GM19328 (cell line): Measurements from ENCODE around the gene MOSPD3.

Experiments used
- ATAC-seq: cut with Tn5 transposase; IDR thresholded peaks from one replicate; pipeline ENCODE4 v1.9.1; 2021; ENCODE audit warnings: mild to moderate bottlenecking, moderate library complexity; ENCODE audit not compliant: unreplicated experiment

Gene MOSPD3

DNA sequence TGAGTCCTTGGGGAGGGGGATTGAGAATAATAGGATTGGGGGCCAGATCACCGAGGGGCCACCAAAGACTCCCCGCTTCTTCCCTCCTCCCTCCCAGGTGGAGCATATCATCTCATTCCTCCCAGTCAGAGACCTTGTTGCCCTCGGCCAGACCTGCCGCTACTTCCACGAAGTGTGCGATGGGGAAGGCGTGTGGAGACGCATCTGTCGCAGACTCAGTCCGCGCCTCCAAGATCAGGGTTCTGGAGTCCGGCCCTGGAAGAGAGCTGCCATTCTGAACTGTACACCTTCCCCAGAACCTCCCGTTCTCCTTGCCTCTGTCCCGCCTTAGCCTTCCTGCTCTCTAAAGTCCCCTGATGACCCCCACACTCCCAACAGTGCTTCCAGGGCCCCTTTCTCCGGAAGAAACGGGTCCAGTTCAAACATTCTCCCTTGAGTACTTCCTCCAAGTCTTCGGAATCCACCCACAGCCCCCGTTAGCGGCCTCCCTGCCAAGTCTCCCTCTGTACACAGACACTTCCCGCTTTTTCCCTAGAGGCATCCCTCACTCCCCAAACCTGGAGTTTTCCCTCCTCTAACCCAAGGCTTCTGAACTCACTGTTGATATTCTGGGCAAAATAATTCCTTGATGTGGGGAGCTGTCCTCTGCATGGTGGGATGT lies 22.1 kb upstream of the MOSPD3 start:
- ATAC-seq, result no peak

DNA sequence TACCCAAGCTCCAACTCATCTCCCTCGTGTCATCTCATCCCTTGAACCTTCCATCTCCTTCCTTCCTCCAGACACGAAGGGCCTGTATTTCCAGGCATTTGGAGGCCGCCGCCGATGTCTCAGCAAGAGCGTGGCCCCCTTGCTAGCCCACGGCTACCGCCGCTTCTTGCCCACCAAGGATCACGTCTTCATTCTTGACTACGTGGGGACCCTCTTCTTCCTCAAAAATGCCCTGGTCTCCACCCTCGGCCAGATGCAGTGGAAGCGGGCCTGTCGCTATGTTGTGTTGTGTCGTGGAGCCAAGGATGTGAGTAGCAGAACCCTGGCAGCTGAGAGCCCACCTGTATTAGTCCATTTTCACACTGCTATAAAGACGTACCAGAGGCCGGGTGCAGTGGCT lies 20.7 kb upstream of the MOSPD3 start:
- no peak for ATAC-seq

DNA sequence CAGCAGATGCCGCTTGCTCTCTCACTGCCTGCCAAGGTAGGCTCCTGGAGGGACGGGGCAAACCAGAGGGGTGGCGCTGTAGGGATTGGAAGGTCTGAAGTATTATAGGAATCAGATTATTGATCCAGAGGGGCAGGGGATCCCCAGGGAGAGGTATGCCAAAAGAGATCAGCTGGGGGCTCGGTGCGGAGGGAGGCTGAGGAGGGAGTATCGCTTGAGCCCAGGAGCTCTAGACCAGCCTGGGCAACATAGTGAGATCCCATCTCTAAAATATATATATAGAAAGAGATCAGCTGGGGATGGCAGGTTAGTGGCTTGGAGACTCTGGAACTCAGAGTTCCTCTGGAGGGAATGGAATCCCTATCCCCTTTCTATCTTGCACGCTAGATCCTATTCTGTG lies 17.2 kb upstream of the MOSPD3 start:
- ATAC-seq, result no peak

DNA sequence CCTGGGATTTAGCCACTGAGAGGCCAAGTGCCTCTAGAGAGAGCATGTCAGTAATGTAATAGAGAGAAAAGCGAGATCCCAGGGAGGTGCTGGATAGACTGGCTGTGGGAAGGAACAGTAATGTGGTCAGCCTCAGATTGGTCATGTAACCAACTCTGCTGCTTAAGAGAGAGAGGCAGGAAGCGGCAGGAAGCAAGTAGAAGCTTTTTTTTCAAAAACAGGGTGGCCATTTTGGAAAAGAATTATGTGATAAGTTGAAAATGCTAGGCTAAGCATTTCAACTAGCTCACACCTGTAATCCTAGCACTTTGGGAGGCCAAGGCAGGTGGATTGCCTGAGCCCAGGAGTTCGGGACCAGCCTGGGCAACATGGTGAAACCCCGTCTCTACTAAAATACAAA lies 13.9 kb upstream of the MOSPD3 start:
- no peak for ATAC-seq

- no peak for ATAC-seq
Observed at GRCh38 chr7:100599911-100600729, 12.2 kb upstream of the MOSPD3 start.

- ATAC-seq, result no peak
Observed at GRCh38 chr7:100600730-100601038, 11.7 kb upstream of the MOSPD3 start.

DNA sequence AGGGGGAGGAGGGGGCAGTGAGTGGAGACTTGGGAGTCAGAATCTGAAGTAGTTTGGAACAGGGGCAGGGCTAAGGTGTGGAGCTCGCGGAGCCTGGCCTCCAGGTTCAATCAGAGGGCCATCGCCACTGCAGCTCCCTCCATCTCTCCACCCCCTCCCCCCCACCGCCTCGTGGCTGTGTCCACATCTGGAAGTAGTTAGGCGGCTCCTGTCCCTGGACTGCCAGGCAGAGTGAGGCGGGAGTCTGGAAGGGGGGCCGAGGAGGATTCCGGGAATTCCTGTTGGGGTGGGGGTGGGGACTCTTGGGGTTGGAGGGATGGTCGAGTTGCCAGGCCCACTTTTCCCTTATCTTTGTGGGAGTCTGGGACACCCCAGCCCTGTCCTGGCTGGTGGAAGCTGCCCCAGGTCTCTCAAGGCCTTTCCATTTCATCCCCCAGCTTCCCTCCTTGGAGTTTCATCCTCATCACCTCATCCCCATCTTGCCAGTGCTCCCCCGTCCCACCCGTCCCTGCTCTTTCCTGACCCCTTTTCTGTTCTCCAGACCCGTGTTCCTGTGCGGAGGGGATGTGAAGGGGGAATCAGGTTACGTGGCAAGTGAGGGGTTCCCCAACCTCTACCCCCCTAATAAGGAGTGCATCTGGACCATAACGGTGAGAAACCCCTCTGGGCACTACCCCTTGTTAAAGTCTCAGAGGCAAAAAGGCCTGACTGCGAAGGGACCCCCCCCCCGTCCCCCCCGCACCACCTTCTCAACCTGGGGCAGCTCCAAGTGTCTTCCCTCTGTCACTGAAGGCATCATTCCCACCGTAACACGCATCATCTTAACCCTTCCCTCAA lies 9.2 kb upstream of the MOSPD3 start:
- ATAC-seq, result no peak

DNA sequence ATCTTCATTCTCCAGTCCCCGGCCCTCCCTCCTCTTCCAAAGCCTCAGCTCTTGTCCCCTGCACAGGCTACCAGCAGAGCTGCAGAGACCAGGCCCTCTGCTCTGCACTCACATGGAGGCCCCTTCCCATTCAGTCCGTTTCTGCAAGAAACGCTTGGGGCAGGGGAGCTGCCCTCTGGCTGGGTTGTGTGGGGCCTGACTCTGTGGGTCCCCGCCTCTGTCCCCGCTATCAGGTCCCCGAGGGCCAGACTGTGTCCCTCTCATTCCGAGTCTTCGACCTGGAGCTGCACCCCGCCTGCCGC lies 8.7 kb upstream of the MOSPD3 start:
- ATAC-seq, result no peak

- ATAC-seq, result no peak
Observed at GRCh38 chr7:100604028-100604975, 8.0 kb upstream of the MOSPD3 start.

DNA sequence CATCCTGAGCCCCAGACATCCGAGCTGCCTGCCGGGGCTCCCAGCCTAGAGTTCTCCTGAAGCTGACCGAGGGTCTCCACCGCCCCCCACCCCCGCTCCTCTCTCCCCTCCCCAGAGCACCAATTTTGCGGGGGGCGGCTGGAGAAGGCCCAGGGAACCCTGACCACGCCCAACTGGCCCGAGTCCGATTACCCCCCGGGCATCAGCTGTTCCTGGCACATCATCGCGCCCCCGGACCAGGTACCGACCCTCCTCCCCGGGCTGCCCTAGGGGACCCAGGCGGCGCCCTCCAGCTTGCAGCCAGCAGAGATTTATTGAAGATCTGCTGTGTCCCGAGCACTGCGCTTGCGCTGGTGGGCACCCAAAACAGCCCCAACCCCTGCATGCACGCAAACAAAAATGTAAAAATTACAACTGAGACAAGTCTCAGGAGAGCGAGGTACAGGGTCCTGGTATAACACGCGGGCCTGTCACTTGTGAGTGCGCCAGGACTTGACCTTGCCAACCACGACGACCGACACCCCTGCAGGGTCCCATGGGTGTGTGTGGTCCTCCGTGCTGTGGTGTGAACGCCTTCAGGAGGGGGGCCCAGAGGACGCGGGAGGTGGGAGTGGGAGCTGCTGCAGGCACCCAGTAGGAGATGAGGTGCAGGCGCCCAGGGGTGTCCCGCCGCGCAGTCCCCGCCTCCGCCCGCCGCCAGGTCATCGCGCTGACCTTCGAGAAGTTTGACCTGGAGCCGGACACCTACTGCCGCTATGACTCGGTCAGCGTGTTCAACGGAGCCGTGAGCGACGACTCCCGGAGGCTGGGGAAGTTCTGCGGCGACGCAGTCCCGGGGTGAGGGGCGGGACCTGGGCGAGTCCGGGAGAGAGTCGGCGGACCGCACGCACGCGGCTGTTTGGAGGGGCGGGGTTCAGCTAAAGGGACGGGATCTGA lies 7.1 kb upstream of the MOSPD3 start:
- ATAC-seq, result no peak

DNA sequence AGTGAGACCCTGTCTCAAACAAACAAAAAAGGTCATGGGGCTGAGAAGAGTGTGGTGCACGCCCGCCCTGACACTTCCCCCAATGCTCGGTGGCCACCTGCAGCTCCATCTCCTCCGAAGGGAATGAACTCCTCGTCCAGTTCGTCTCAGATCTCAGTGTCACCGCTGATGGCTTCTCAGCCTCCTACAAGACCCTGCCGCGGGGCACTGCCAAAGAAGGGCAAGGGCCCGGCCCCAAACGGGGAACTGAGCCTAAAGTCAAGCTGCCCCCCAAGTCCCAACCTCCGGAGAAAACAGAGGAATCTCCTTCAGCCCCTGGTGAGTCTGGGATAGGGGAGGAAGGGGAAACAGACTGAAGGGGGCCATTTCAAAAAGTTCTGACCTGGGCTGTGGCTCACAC lies 6.0 kb upstream of the MOSPD3 start:
- no peak for ATAC-seq

DNA sequence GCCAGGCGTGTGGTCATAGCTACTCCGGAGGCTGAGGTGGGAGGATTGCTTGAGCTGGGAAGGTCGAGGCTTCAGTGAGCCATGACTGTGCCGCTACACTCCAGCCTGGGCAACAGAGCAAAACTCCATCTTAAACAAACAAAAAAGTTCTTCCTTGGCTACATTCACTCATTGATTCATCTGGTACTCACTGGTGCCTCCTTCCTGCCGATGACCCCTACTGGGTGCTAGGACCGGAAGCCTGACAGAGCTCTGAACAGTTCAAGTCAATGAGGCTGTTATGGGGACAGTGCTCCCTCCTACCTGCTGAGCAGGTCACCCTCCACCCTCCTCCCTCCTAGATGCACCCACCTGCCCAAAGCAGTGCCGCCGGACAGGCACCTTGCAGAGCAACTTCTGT lies 5.2 kb upstream of the MOSPD3 start:
- no peak for ATAC-seq

GRCh38 chr7:100609958-100610357 lies 2.4 kb upstream of the MOSPD3 start:
- ATAC-seq, result no peak

DNA sequence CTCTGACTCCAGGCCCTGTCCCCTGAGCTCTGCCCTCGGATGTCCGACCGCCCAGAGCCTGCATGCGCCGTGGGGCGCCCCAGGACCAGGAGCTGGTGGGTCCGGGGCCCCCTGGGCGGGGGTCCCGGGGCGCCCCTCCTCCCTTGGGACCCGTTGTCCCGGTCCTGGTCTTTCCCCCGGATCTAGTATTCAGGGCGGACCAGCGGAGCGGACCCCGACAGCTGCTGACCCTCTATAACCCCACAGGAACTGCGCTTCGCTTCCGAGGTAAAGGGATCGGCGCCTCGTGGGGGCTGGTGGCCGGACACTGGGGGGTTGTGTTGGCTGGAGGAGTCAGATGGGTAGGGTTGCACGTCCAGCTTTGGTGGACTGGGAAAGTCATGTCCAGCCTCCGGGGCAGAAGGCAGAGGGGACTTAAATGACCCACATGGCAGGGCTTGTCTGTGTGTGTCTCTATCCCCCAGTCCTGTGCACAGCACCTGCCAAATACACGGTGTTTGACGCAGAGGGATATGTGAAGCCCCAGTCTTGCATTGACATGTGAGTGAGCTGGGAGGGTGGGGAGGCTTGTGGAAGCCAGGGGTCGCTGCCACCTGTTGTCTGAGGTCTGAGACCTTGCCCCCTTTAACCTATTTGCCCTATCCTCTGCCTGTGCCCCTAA lies 520 bp downstream of the MOSPD3 start:
- no peak for ATAC-seq

GRCh38 chr7:100613412-100614175 lies 1.3 kb downstream of the MOSPD3 start:
- ATAC-seq, result no peak

GRCh38 chr7:100614308-100614861 lies 2.0 kb downstream of the MOSPD3 start:
- ATAC-seq, result no peak

GRCh38 chr7:100620239-100620638 lies 7.9 kb downstream of the MOSPD3 start:
- ATAC-seq, result no peak

GRCh38 chr7:100620804-100621203 lies 8.5 kb downstream of the MOSPD3 start:
- no peak for ATAC-seq
